ENCODE measurements around the gene DOP1A.

The DOP1A gene

DNA sequence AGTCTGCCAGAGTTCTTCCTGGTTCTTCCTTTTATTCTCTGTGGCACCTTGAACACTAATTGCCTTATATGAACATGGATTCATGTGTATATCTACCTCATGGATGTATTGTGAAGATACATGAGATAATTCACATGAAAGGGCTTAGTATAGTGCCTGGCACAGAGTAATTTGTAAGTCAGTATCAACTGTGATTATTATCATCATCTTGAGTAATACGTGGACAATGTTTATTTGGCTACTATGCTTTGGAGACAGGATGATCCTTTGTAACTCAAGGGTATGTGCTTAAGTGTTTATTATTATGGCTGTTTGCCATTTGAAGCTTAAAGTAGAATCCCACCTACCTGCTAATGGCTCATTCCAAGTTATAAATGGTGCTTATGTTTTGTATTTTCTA lies 16.0 kb downstream of the DOP1A start:
- no peak for DNase-seq

DNA sequence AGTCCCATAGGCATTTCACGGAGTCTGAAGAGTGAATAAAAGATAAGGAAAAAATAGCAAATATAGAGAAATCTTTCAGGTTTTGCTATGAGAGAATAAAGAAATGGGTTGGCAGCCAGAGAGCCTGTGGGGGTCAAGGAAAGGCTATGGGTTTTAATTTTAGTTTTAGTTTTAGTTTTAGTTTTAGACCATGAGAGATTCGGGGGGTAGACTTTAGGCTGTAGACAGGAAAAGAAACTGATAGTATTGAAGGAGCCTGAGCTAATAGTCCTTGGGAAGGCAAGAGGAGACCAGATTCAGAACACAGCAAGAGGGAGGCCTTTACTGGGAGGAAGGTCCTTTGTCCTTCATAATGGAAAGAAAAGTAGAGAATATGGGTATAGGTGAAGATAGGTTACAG lies 19.3 kb downstream of the DOP1A start:
- DNase-seq, result no peak

DNA sequence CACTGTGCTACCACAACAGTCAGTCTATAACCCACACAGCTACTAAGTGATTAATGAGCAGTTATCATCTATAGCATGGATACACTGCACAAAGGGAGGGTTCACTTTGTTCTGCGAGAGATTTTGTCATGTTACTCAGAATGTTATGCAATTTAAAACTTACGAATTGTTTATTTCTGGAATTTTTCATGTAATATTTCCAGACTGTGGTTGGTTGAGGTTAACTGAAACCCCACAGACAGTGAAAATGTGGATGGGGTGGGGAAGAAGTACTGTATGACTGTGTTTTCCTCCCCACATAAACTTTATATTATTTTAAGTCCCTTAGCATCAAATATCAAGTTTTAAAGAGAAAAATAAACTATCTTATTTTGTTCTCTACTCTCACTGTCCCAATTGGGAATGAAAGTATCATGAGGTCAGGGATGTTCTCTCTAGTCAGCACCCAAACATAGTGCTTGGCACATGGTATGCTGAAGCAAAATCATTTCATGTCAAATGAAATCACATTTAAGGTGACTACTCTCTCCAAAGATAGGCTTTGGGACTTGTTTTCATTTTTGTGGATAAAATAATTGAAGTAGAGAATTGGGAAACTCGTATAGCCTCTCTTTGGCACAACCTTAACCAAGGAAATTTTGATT lies 25.4 kb downstream of the DOP1A start:
- DNase-seq, result no peak

- DNase-seq, result no peak
Observed at GRCh38 chr6:83096791-83097190, 29.3 kb downstream of the DOP1A start.

DNA sequence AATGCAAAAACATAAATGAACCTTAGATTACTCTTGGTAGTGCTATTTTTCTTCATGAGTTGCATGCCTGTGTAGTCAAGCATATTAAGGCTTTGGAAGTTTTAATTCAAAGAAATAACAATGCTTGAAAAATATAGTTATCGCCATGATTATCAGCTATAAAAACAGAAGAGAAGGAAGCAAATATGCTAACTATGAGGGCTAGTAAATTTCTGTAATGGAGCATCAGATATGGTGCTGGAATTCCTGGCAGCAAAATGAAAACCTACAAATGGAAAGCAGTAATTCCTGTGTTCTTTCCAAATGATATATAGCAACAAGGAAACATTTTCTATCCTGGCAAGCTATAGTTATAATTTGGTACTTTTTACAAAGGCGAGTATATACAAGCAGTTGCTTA lies 29.7 kb downstream of the DOP1A start:
- DNase-seq, result no peak

GRCh38 chr6:83097675-83098074 lies 30.2 kb downstream of the DOP1A start:
- no peak for DNase-seq

GRCh38 chr6:83098589-83098988 lies 31.1 kb downstream of the DOP1A start:
- no peak for DNase-seq

- no peak for DNase-seq
Observed at GRCh38 chr6:83108378-83108777, 40.9 kb downstream of the DOP1A start.

GRCh38 chr6:83113258-83113657 lies 45.8 kb downstream of the DOP1A start:
- no peak for DNase-seq

- no peak for DNase-seq
Observed at GRCh38 chr6:83114164-83114563, 46.7 kb downstream of the DOP1A start.

DNA sequence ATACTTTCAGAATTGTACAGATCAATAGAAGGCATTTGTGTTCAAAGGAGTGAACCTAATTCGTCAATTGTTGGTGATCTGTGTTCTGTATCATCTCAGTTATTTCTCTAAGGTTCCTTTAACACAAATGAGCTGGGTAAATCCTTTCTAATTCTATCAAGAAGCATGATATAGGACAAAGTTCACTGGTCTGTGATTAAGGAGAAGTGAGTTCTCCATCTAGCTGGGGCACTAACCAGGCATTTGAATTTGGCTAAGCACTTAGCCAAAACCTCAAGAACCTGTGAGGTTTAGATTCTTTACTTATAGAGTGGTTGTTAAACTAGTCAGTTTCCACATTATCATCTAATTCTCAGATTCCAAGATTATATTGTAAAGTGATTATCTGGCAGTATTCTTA lies 50.3 kb downstream of the DOP1A start:
- DNase-seq, result no peak

GRCh38 chr6:83119742-83120300 lies 52.4 kb downstream of the DOP1A start:
- no peak for DNase-seq

GRCh38 chr6:83124553-83124952 lies 57.1 kb downstream of the DOP1A start:
- DNase-seq, result no peak

DNA sequence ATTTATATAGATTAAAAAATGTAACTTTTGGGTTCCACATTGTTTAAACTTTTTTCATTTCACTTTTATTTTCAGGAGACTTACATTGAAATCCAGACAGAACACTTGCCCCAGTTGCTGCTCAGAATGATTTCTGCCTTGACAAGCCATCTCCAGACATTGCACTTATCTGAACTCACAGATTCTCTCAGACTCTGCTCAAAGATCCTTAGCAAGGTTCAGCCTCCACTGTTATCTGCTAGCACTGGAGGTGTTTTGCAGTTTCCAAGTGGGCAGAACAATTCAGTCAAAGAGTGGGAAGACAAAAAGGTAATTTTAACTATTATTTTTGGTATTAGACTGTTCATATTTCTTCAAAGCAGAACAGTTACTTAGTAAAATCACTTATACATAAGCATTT lies 58.0 kb downstream of the DOP1A start:
- DNase-seq, result no peak

- no peak for DNase-seq
Observed at GRCh38 chr6:83126223-83126622, 58.8 kb downstream of the DOP1A start.

DNA sequence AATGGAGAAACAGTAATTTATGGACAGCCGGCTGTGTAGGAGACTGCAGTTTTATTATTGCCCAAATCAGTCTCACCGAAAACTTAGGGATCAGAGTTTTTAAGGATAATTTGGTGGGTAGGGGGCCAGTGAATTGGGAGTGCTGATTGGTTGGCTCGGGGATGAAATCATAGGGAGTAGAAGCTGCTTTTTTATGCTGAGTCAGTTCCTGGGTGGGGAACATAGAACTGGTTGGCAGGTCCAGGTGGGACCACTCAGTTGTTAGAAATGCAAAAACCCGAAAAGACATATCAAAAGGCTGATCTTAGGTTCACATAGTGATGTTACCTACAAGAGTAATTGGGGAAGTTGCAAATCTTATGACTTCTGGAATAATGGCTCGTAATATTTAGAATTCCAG lies 59.3 kb downstream of the DOP1A start:
- DNase-seq, result no peak

DNA sequence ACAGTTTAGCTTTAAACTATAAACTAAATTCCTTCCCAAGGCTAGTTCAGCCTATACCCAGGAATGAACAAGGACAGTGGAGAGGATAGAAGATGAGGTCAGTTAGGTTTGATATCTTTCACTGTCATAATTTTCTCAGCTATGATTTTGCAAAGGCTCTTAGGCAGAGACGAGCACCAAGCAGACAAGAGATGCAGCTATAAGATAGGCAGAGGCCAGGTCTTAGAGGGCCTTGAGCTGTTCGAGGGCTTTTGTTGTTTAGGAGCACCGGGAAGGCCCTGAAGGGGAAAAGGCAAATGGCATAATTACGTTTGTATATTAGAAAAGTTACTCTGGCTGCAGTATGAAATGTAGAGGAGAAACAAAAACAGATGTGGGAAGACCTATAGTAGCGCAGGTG lies 59.8 kb downstream of the DOP1A start:
- no peak for DNase-seq

DNA sequence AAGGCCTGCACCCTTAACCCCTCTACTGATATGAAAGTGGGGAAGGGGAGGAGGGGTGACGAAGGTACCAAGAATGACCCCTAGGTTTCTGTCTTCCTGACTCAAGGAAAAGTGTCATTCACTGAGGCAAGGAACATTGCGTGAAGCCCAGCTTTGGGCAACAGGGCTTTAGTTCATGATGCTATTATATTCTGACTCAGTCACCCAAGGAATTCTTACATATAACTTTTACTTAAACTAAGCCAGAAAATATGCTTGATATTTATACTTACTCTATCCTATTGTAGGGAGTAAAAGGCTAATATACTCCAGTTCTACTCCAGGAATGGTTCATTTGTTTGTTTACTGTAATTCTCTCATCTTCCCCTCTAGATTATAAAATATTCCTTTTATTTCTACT lies 60.5 kb downstream of the DOP1A start:
- no peak for DNase-seq

- DNase-seq, result no peak
Observed at GRCh38 chr6:83132121-83132520, 64.7 kb downstream of the DOP1A start.

GRCh38 chr6:83138118-83138722 lies 70.7 kb downstream of the DOP1A start:
- no peak for DNase-seq

DNA sequence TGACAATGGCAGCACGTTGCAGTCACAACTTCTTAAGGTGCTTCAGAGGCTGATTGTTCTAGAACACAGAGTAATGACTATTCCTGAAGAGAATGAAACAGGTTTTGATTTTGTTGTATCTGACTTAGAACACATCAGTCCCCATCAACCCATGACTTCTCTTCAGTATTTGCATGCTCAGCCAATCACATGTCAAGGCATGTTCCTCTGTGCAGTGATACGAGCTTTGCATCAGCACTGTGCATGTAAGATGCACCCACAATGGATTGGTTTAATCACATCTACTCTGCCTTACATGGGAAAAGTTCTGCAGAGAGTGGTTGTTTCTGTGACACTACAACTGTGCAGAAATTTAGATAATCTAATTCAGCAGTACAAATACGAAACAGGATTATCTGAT lies 71.3 kb downstream of the DOP1A start:
- no peak for DNase-seq

GRCh38 chr6:83151114-83151513 lies 83.6 kb downstream of the DOP1A start:
- DNase-seq, result no peak

DNA sequence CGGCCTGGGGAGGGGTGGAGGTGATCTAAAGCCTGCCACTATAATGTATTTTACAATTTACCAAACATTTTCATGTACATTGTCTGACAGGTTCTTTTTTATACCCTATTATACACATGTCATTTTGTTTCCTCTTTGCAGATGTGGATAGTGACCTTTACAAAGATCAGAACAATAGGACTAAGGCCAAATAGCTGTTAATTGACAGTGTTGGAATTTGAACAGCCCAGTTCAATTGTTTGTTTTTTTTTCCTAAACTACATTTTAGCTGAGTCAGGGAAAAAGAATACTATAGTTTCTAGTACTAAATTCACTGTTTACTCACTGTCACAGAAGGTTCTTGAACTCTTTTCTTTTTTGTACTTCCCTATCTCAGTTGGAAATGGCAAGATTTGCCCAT lies 85.4 kb downstream of the DOP1A start:
- no peak for DNase-seq

DNA sequence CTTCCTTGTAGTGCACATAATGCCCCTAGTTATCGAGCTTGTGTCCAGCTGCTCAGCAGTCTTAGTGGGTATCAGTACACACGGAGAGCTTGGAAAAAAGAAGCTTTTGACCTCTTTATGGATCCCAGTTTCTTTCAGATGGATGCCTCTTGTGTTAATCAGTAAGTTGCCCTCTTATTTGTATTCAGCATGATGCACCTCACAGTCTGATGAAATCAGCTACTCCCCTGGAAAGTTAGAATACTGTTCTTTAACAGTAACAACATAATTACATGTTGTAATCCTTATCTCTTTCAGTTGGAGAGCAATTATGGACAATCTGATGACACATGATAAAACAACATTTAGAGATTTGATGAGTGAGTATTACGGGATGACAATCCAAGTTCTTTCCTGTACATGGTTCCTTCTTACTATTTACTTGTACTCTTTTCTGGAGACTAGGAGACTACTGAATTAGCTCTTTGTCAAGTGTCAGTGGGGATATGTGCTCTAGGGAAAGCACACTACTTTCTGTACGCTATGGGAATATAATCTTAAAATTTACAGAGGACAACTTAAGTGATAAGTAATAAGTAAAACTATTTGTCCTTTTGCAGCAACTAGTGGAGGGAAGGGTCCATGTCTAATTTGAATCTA lies 86.5 kb downstream of the DOP1A start:
- no peak for DNase-seq

All from right hindlimb (tissue), 1 donor.